ENCODE data around the gene DCST1. TPM values are rescaled to one million over a fixed set of nuclear protein-coding genes. Genes with fewer than 3 reads are reported as not detected.
A peak's percentile ranks its signal among the peaks of the same experiment; 100 is the strongest.

The DCST1 gene
- total and polyA plus RNA-seq, 2 of the 13 experiments (the other 11 are each of a cell fraction or from before 2014, with no cell fraction given) = 0.04 TPM; not detected in 1

- TF ChIP-seq EZH2 (conservative IDR thresholded peaks at IDR 0.05; ENCODE audit: low read depth, low read length) (no peak), FOXA3 (CRISPR knock-in tag; IDR thresholded peaks at IDR 0.05) (no peak; the same call in 1 of the 2 replicates), TAF1 (CRISPR knock-in tag; IDR thresholded peaks at IDR 0.05) (peak; percentile 89), ZBTB8A (CRISPR knock-in tag; IDR thresholded peaks at IDR 0.05; ENCODE audit: borderline replicate concordance, low read depth) (no peak), ZNF720 (CRISPR knock-in tag; IDR thresholded peaks at IDR 0.05) (no peak), ZNF83 (CRISPR knock-in tag; IDR thresholded peaks at IDR 0.05; ENCODE audit: borderline replicate concordance) (no peak), ZNF383 (CRISPR knock-in tag; IDR thresholded peaks at IDR 0.05; ENCODE audit: borderline replicate concordance) (no peak), DRAP1 (CRISPR knock-in tag; IDR thresholded peaks at IDR 0.05) (peak; percentile 85), NFIC (IDR thresholded peaks at IDR 0.05; ENCODE audit: low read length) (no peak), ZNF468 (CRISPR knock-in tag; IDR thresholded peaks at IDR 0.05) (no peak), ZBTB1 (CRISPR knock-in tag; IDR thresholded peaks at IDR 0.05; ENCODE audit: borderline replicate concordance) (no peak), ZXDC (CRISPR knock-in tag; IDR thresholded peaks at IDR 0.05) (no peak), GLI4 (CRISPR knock-in tag; IDR thresholded peaks at IDR 0.05; ENCODE audit: borderline replicate concordance) (no peak), RBFOX2 (IDR thresholded peaks at IDR 0.05; ENCODE audit: low read depth, low read length) (peak; percentile 80), SMAD3 (CRISPR knock-in tag; IDR thresholded peaks at IDR 0.05) (0 out of 2 replicates have a peak, but pooled peaks have one; percentile 19), SOX6 (IDR thresholded peaks at IDR 0.05) (no peak), SOX6 (CRISPR knock-in tag; IDR thresholded peaks at IDR 0.05) (no peak; the same call in 1 of the 2 replicates), ZBTB39 (CRISPR knock-in tag; IDR thresholded peaks at IDR 0.05) (no peak), SMARCE1 (IDR thresholded peaks at IDR 0.05; ENCODE audit: borderline replicate concordance) (no peak)
- TF ChIP-seq, protein P1, sequence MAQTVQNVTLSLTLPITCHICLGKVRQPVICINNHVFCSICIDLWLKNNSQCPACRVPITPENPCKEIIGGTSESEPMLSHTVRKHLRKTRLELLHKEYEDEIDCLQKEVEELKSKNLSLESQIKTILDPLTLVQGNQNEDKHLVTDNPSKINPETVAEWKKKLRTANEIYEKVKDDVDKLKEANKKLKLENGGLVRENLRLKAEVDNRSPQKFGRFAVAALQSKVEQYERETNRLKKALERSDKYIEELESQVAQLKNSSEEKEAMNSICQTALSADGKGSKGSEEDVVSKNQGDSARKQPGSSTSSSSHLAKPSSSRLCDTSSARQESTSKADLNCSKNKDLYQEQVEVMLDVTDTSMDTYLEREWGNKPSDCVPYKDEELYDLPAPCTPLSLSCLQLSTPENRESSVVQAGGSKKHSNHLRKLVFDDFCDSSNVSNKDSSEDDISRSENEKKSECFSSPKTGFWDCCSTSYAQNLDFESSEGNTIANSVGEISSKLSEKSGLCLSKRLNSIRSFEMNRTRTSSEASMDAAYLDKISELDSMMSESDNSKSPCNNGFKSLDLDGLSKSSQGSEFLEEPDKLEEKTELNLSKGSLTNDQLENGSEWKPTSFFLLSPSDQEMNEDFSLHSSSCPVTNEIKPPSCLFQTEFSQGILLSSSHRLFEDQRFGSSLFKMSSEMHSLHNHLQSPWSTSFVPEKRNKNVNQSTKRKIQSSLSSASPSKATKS (CRISPR knock-in tag; IDR thresholded peaks at IDR 0.05) = no peak
- TF ChIP-seq, protein P2, sequence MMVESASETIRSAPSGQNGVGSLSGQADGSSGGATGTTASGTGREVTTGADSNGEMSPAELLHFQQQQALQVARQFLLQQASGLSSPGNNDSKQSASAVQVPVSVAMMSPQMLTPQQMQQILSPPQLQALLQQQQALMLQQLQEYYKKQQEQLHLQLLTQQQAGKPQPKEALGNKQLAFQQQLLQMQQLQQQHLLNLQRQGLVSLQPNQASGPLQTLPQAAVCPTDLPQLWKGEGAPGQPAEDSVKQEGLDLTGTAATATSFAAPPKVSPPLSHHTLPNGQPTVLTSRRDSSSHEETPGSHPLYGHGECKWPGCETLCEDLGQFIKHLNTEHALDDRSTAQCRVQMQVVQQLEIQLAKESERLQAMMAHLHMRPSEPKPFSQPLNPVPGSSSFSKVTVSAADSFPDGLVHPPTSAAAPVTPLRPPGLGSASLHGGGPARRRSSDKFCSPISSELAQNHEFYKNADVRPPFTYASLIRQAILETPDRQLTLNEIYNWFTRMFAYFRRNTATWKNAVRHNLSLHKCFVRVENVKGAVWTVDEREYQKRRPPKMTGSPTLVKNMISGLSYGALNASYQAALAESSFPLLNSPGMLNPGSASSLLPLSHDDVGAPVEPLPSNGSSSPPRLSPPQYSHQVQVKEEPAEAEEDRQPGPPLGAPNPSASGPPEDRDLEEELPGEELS (CRISPR knock-in tag; IDR thresholded peaks at IDR 0.05) = no peak
Measured at GRCh38 chr1:155063550-155064110, 30.0 kb downstream of the DCST1 start, which contains the start of gene EFNA4 (continued).
